ENCODE data around the gene SERINC5. TPM values are rescaled to one million over a fixed set of nuclear protein-coding genes. Genes with fewer than 3 reads are reported as not detected.

SERINC5 gene
- total and polyA plus RNA-seq, 2 of the 4 experiments (the other 2 are of a cell fraction) = 5.0 to 8.1 TPM

GRCh38 chr5:80215523-80215922, 40.3 kb downstream of the SERINC5 start:
- Histone ChIP-seq H3K23ac (ENCODE audit: low read depth, low read length) (no peak overlapping the region), H4K20me1 (ENCODE audit: insufficient read depth, low read length) (no peaks in the 10 kb centered on the region), H3K4me3 (ENCODE audit: insufficient read depth, low read depth, low read length) (no peak overlapping the region), H3K9me1 (ENCODE audit: insufficient read depth, low read length) (peaks cover 4% of the 10 kb centered on the region; the same call in 1 of the 2 replicates), H2AFZ (replicated peaks; ENCODE audit: low read length, poor library complexity) (no peak overlapping the region), H2BK5ac (ENCODE audit: low read depth, low read length, poor library complexity, severe bottlenecking) (no peak overlapping the region), H2BK20ac (ENCODE audit: low read depth, low read length) (no peak overlapping the region), H3K27me3 (ENCODE audit: control insufficient read depth, insufficient read depth, low read length) (no peaks in the 10 kb centered on the region), H3K36me3 (ENCODE audit: control insufficient read depth, insufficient read depth, low read length) (no peaks in the 10 kb centered on the region), H3K9ac (ENCODE audit: low read depth, low read length) (no peak overlapping the region), H3K4me2 (ENCODE audit: low read depth, low read length) (no peak overlapping the region), H3K79me1 (ENCODE audit: low read depth in 1 of 2, low read length in 2 of 2) (peaks cover 10 to 11% of the 10 kb centered on the region in 2 experiments), H3K18ac (ENCODE audit: low read depth, low read length) (no peak overlapping the region), H3K56ac (ENCODE audit: extremely low read depth, insufficient read depth, low read length) (no peak overlapping the region), H4K91ac (ENCODE audit: insufficient read depth, low read depth, low read length) (no peak overlapping the region), H3K4me1 (ENCODE audit: control insufficient read depth, insufficient read depth, low read length) (0 out of 2 replicates have a peak, but pooled peaks cover 2% of the 10 kb centered on the region), H3K9me3 (ENCODE audit: control insufficient read depth, insufficient read depth, low read length) (no peaks in the 10 kb centered on the region), H2BK120ac (ENCODE audit: low read depth, low read length) (no peak overlapping the region), H3K4ac (ENCODE audit: low read depth, low read length) (no peak overlapping the region), H2AK5ac (ENCODE audit: low read depth, low read length) (no peak overlapping the region), H3K14ac (replicated peaks; ENCODE audit: low read depth, low read length) (no peak overlapping the region), H2BK15ac (ENCODE audit: low read depth, low read length) (no peak overlapping the region), H2AK9ac (replicated peaks; ENCODE audit: low read depth, low read length, poor library complexity) (no peak overlapping the region), H4K5ac (ENCODE audit: low read depth, low read length) (no peak overlapping the region), H3K27ac (ENCODE audit: insufficient read depth, low read length) (no peak overlapping the region), H4K8ac (ENCODE audit: low read depth in 2 of 2, low read length in 2 of 2) (no peak overlapping the region)
- dilution Hi-C loops (cut with HindIII; ENCODE audit: low sequenced_read_pairs, unreplicated experiment) = no loop called here
- intact Hi-C loops (cut with micrococcal nuclease) = no loop called here
- CTCF ChIA-PET = no interaction called here
- POLR2A ChIA-PET (ENCODE audit: unreplicated experiment) = no interaction called here
- DNase-seq = no peak
- ATAC-seq (ENCODE audit: low read depth) = no peak
- no peak for TF ChIP-seq CTCF (conservative IDR thresholded peaks at IDR 0.05; ENCODE audit: low read depth, low read length)
- no peak for TF ChIP-seq SMC3 (IDR thresholded peaks at IDR 0.05; ENCODE audit: low read depth, low read length)
- TF ChIP-seq MAZ (IDR thresholded peaks at IDR 0.05; ENCODE audit: borderline replicate concordance, low read depth, low read length) = no peak
- no peak for TF ChIP-seq CEBPB (IDR thresholded peaks at IDR 0.05; ENCODE audit: low read depth, low read length)
- no peak for TF ChIP-seq USF2 (IDR thresholded peaks at IDR 0.05; ENCODE audit: low read depth, low read length)
- no CpG with 5 or more reads among the region's 4 CpGs for WGBS, 2 experiments (ENCODE audit: extremely low coverage in 2 of 2, insufficient read length in 1 of 2)
- in situ Hi-C loops (cut with MboI; ENCODE audit: low sequenced_read_pairs) = no loop called here
- no TSS peak for BruUV-seq (replicated peaks)
